Endodermal cell (in vitro differentiated cells): Measurements from ENCODE around the gene EEIG2. TPM values are rescaled to one million over a fixed set of nuclear protein-coding genes. Genes with fewer than 3 reads are reported as not detected.

Experiments used
- DNase-seq: peaks from one replicate; pipeline ENCODE4 v3.0.0-alpha.2; 2017
- H3K27ac ChIP-seq: 2 replicates; pipeline ENCODE4 v1.5.1; 2013; ENCODE audit warnings: mild to moderate bottlenecking, low read depth, low read length, moderate library complexity
- H3K27me3 ChIP-seq: 2 replicates; pipeline ENCODE4 v1.6.1; 2013; ENCODE audit warnings: mild to moderate bottlenecking, low read length, moderate library complexity; ENCODE audit not compliant: insufficient read depth, control insufficient read depth, poor library complexity, severe bottlenecking
- H3K36me3 ChIP-seq: 2 replicates; pipeline ENCODE4 v1.7.0; 2013; ENCODE audit warnings: mild to moderate bottlenecking, low read length, moderate library complexity; ENCODE audit not compliant: control insufficient read depth, insufficient read depth
- H3K4me1 ChIP-seq: one replicate; pipeline ENCODE4 v1.7.0; 2013; ENCODE audit warnings: low read length; ENCODE audit not compliant: control insufficient read depth, insufficient read depth
- H3K4me3 ChIP-seq: 2 replicates; pipeline ENCODE4 v1.5.1; 2013; ENCODE audit warnings: mild to moderate bottlenecking, low read length, moderate library complexity
- H3K9ac ChIP-seq: 2 replicates; pipeline ENCODE4 v1.6.1; 2013; ENCODE audit warnings: mild to moderate bottlenecking, low read length, moderate library complexity; ENCODE audit not compliant: poor library complexity, severe bottlenecking; ENCODE audit errors: extremely low read depth
- H3K9me3 ChIP-seq: 2 replicates; pipeline ENCODE4 v1.6.1; 2013; ENCODE audit warnings: mild to moderate bottlenecking, low read length, moderate library complexity; ENCODE audit not compliant: control insufficient read depth
- H3K27ac Mint-ChIP-seq: 2 replicates; pipeline ENCODE4 v1.8.0; 2020; ENCODE audit warnings: mixed read lengths
- H3K27me3 Mint-ChIP-seq: 2 replicates; pipeline ENCODE4 v1.8.0; 2021; ENCODE audit warnings: mild to moderate bottlenecking, mixed read lengths; ENCODE audit not compliant: insufficient read depth
- H3K36me3 Mint-ChIP-seq: 2 replicates; pipeline ENCODE4 v1.8.0; 2020; ENCODE audit warnings: low read depth, mixed read lengths
- H3K4me1 Mint-ChIP-seq: 2 replicates; pipeline ENCODE4 v1.8.0; 2020; ENCODE audit warnings: mixed read lengths
- H3K4me3 Mint-ChIP-seq: 2 replicates; pipeline ENCODE4 v1.8.0; 2020; ENCODE audit warnings: mild to moderate bottlenecking, moderate library complexity, mixed read lengths
- H3K9me3 Mint-ChIP-seq: 2 replicates; pipeline ENCODE4 v1.8.0; 2020; ENCODE audit warnings: mild to moderate bottlenecking, mixed read lengths
- WGBS, 2 experiments: methylation state at CpG; one replicate each; pipeline versions ENCODE4 v1.1.5 to v1.1.7; 2013; ENCODE audit warnings: missing lambda C conversion rate in 2 of 2, mixed read lengths in 1 of 2; ENCODE audit not compliant: insufficient coverage in 1 of 2, insufficient read length in 1 of 2; 5-methylcytosine and 5-hydroxymethylcytosine counted together
- long read RNA-seq, 4 experiments: library from polyadenylated mRNA in 2 of 4; library from RNA in 1 of 4; library from capped mRNA in 1 of 4; stranded (forward) in 3 of 4; unstranded in 1 of 4; transcript quantifications; one replicate each; pipeline ENCODE4 v2.0.0, GENCODE V29; 2020 to 2021; ENCODE audit warnings: inconsistent platforms in 1 of 4
- polyA plus RNA-seq, 2 experiments: library from polyadenylated mRNA; stranded (reverse); fragments of 50-300 nt; gene quantifications; one replicate each; pipeline ENCODE4 v1.2.3, GENCODE V29; 2013
- total RNA-seq, 2 donors: library from RNA; stranded (reverse); fragmentation: NEBNext Ultra II Directional in 1 of 2; extraction: Animal tissue kit (Norgen Biotek cat#: 25700) in 1 of 2; gene quantifications; 2 replicates in 1 of 2; 3 replicates in 1 of 2; pipeline ENCODE4 v1.2.1, GENCODE V29; 2021
- TF ChIP-seq, protein P1 (sequence below): fragments of 200-600 bp; sonication (generic); conservative IDR thresholded peaks from 2 replicates; pipeline ENCODE4 v1.5.0; 2021; ENCODE audit warnings: antibody characterized with exemption, mild to moderate bottlenecking

The EEIG2 gene
- 10 to 100 TPM; 10.2 to 12.9 TPM for total RNA-seq
- 11.8 TPM for polyA plus RNA-seq (2013, experiment 1 of 2)
- polyA plus RNA-seq (2013, experiment 2 of 2) = 13.5 TPM
- long read RNA-seq, experiment 1, partial matches to known transcripts = 0 of 3 reads
- long read RNA-seq, experiment 1, other reads (novel, unspliced or antisense) = 3 of 3 reads
- long read RNA-seq, experiment 2, full-length matches to known transcripts = 27 of 42 reads
- long read RNA-seq, experiment 2, partial matches to known transcripts = 2 of 42 reads
- long read RNA-seq, experiment 2, other reads (novel, unspliced or antisense) = 13 of 42 reads
- long read RNA-seq, experiment 3 = 0 reads
- long read RNA-seq, experiment 4, partial matches to known transcripts = 0 of 2 reads
- long read RNA-seq, experiment 4, other reads (novel, unspliced or antisense) = 2 of 2 reads

DNA sequence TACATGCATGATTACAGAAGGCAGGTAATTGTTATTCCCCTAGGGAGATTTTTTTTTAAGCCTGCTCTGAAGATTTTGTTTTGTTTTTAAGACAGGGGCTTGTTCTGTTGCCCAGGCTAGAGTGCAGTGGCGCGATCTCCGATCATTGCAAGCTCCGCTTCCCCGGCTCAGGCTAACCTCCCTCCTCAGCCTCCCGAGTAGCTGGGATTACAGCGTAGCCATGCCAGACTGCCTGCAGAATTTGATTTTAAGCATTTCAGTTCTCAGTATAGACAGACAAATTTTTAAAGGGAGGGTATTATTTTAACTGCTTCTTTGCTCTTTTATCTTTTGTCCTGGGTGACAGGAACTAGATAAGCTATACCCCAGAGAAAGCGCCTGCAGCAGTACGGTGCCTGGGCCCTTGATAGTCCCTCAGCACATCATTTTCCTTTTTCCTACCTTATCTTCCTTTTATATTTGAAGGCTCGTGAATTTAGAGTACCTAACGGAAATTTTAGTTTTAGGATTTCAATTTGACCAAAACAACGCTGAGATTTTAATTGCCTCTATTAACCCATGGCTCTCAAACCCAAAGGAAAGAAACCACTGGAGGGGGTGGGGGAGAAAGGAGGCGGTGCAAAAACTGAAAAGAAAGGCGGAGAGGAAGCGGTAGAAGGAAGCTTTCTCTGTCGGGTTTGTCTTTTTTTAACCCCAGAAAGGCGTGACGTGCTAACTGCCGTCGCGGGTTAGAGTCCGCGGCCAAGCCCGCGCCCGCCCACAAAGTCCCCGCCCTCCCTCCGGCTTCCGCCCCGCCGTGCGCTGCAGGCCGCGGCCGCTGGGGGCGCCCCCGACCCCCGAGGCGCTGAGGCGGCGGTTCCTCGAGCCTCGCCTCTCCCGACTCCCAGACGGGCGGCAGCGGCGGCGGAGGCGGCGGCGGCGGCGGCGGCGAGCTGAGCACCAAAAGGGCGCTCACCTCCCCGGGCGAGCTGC, at the start of gene EEIG2:
Gene EEIG2 (plus strand): TSS at position 886 of the 972 bp plus-strand sequence. CDS start 329 bp downstream, outside the sequence.
- Mint-ChIP-seq H3K27ac (peak within 1 kb of the TSS; percentile 80), H3K9me3 (no peaks in the 10 kb centered on the region), H3K4me3 (peak within 1 kb of the TSS; percentile 80), H3K36me3 (no peaks in the 10 kb centered on the region), H3K27me3 (no peaks in the 10 kb centered on the region), H3K4me1 (peaks cover 14% of the 10 kb centered on the region)
- WGBS, 2 experiments = 16 to 60% methylated on average over 14 to 59 of the region's 59 CpGs
- Histone ChIP-seq H3K36me3 (no peaks in the 10 kb centered on the region), H3K27ac (no peak within 1 kb of the TSS), H3K4me3 (peak within 1 kb of the TSS; percentile 88), H3K4me1 (no peaks in the 10 kb centered on the region), H3K27me3 (no peaks in the 10 kb centered on the region), H3K9ac (peak within 1 kb of the TSS; percentile 36), H3K9me3 (no peaks in the 10 kb centered on the region)
- DNase-seq = peak; percentile 96
- TF ChIP-seq, protein P1, sequence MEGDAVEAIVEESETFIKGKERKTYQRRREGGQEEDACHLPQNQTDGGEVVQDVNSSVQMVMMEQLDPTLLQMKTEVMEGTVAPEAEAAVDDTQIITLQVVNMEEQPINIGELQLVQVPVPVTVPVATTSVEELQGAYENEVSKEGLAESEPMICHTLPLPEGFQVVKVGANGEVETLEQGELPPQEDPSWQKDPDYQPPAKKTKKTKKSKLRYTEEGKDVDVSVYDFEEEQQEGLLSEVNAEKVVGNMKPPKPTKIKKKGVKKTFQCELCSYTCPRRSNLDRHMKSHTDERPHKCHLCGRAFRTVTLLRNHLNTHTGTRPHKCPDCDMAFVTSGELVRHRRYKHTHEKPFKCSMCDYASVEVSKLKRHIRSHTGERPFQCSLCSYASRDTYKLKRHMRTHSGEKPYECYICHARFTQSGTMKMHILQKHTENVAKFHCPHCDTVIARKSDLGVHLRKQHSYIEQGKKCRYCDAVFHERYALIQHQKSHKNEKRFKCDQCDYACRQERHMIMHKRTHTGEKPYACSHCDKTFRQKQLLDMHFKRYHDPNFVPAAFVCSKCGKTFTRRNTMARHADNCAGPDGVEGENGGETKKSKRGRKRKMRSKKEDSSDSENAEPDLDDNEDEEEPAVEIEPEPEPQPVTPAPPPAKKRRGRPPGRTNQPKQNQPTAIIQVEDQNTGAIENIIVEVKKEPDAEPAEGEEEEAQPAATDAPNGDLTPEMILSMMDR = peak; percentile 87

DNA sequence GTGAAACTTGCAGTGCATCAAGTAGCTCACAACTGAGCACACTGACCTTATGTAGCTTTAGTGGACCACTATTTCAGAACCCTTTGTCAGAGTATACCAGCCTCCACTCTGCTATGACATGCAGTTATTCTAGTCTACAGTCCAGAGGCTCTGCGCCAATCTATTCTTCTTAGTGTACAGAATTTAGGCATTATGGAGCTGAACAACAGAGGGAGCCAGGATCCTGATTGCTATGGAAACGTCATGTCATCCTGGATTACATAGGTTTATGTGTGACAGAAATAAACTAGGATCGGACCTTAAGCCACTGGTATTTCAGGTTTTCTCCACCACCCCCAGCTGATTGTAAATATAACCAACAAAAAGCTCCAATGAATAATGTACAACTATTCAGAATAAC, 48.1 kb upstream of the EEIG2 start:
- WGBS, 2 experiments = 76 to 100% methylated on average over 1 to 3 of the region's 3 CpGs
- no peak overlapping the region for H3K27ac Mint-ChIP-seq
- H3K36me3 Mint-ChIP-seq = no peaks in the 10 kb centered on the region
- no peaks in the 10 kb centered on the region for H3K27me3 Mint-ChIP-seq
- TF ChIP-seq, protein P1 = no peak
- no peaks in the 10 kb centered on the region for H3K4me1 Mint-ChIP-seq
- H3K4me1 ChIP-seq = no peaks in the 10 kb centered on the region
- DNase-seq = no peak
- H3K27me3 ChIP-seq = no peaks in the 10 kb centered on the region
- H3K9ac ChIP-seq = no peak overlapping the region
- peaks cover 11% of the 10 kb centered on the region for H3K9me3 Mint-ChIP-seq
- no peak overlapping the region for H3K27ac ChIP-seq
- no peak overlapping the region for H3K4me3 ChIP-seq
- H3K4me3 Mint-ChIP-seq = no peak overlapping the region
- H3K9me3 ChIP-seq = peaks cover 17% of the 10 kb centered on the region
- no peaks in the 10 kb centered on the region for H3K36me3 ChIP-seq

DNA sequence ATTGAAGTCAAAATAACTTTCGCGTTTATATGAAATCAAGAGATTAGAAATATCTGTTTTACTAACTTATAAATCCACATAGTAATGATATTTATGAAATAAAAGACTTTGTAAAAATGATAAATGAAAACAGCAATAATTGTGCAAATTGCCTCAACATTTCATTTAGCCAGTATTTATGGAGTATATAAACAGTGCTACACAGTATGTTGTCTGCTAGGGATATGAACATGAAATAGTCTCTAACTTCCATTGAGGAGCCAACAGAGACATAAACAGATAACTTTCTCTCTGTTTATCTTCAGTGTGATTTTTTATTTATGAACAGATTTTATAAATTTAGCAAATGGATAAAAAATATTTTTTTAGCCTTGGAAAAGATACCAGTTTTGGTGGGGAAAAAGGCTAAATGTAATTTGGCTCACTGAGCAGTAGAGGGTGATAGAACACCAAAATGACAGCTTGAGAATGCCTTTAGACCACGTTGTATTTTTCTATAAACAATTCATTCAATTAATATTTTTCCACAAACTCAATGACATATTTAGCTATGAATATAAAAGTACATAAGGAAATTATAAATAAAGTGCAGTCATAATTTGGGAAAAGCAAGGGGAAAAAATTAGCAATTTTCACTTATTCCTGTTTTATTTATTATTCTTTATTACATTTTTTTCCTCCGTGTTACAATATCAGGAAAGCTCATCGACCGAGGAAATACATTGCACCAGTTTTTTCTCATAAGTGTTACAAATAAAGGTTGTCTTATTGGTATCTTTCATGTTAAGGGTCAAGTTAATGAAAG, 47.5 kb upstream of the EEIG2 start:
- Mint-ChIP-seq H3K36me3 (no peaks in the 10 kb centered on the region), H3K9me3 (peaks cover 11% of the 10 kb centered on the region)

More for the DNA sequence above, 47.5 kb upstream of the EEIG2 start:
- no peaks in the 10 kb centered on the region for H3K36me3 ChIP-seq
- H3K27me3 ChIP-seq = no peaks in the 10 kb centered on the region
- no peaks in the 10 kb centered on the region for H3K4me1 Mint-ChIP-seq
- no peak overlapping the region for H3K27ac Mint-ChIP-seq
- H3K27me3 Mint-ChIP-seq = no peaks in the 10 kb centered on the region
- no peak overlapping the region for H3K4me3 Mint-ChIP-seq
- no peak overlapping the region for H3K9ac ChIP-seq
- WGBS, 2 experiments = 65% methylated on average over 4 of the region's 6 CpGs; no CpG with 5 or more reads in 1 of the 2 experiments
- TF ChIP-seq, protein P1 = peak; percentile 89
- no peak for DNase-seq
- H3K4me3 ChIP-seq = no peak overlapping the region
- H3K4me1 ChIP-seq = no peaks in the 10 kb centered on the region
- peaks cover 17% of the 10 kb centered on the region for H3K9me3 ChIP-seq
- no peak overlapping the region for H3K27ac ChIP-seq
